K562 (cell line): ENCODE results near the gene GPATCH3. TPM values are rescaled to one million over a fixed set of nuclear protein-coding genes. Genes with fewer than 3 reads are reported as not detected.

Experiments
- ARID1B ChIP-seq: fragments of 450-650 bp; IDR thresholded peaks from 2 replicates; pipeline ENCODE4 v1.6.1; 2016; ENCODE audit warnings: antibody characterized with exemption, mild to moderate bottlenecking, inconsistent platforms
- ATF7 ChIP-seq: fragments of 450-650 bp; IDR thresholded peaks from 2 replicates; pipeline ENCODE4 v1.7.1; 2014; ENCODE audit warnings: mild to moderate bottlenecking, moderate library complexity
- HIVEP1 ChIP-seq: fragments of 250-450 bp; sonication (Bioruptor Pico); IDR thresholded peaks from 2 replicates; pipeline ENCODE4 v1.4.0; 2020; ENCODE audit warnings: mild to moderate bottlenecking
- KHSRP ChIP-seq: fragments of 450-650 bp; IDR thresholded peaks from 2 replicates; pipeline ENCODE4 v1.6.1; 2017
- KLF13 ChIP-seq: fragments of 450-650 bp; IDR thresholded peaks from 2 replicates; pipeline ENCODE4 v1.6.1; 2016; ENCODE audit warnings: missing genetic modification characterization, low read depth, mild to moderate bottlenecking, missing compliant biosample characterization, moderate library complexity, borderline replicate concordance
- NFRKB ChIP-seq: fragments of 450-650 bp; IDR thresholded peaks from 2 replicates; pipeline ENCODE4 v1.6.1; 2016; ENCODE audit warnings: low read depth
- SMARCC2 ChIP-seq: fragments of 450-650 bp; IDR thresholded peaks from 2 replicates; pipeline ENCODE4 v1.6.1; 2017; ENCODE audit warnings: antibody characterized with exemption, moderate library complexity, mild to moderate bottlenecking, low read depth
- SNIP1 ChIP-seq: fragments of 450-650 bp; IDR thresholded peaks from 2 replicates; pipeline ENCODE4 v1.7.1; 2017; ENCODE audit warnings: low read depth, mild to moderate bottlenecking
- YY1 ChIP-seq, 3 experiments: IDR thresholded peaks; 2 replicates each; pipeline ENCODE4 v1.6.1; 2011; ENCODE audit warnings: low read length in 2 of 3, mild to moderate bottlenecking in 2 of 3, moderate library complexity in 2 of 3, borderline replicate concordance in 1 of 3, control low read depth in 1 of 3, low read depth in 1 of 3; ENCODE audit not compliant: insufficient read depth in 3 of 3, insufficient replicate concordance in 2 of 3, control insufficient read depth in 1 of 3, insufficient read length in 1 of 3; ENCODE audit errors: extremely low read depth in 1 of 3
- ZNF143 ChIP-seq: sonication (generic); formaldehyde crosslinking; IDR thresholded peaks from 2 replicates; pipeline ENCODE4 v1.9.0; 2022; ENCODE audit warnings: mild to moderate bottlenecking, missing genetic modification reagents
- ZNF316 ChIP-seq: fragments of 450-650 bp; IDR thresholded peaks from 2 replicates; pipeline ENCODE4 v1.6.1; 2016
- polyA plus RNA-seq, 8 experiments: library from polyadenylated mRNA; depleted of rRNA in 4 of 8; stranded (reverse) in 5 of 8; unstranded in 3 of 8; fragments of >200 nt; fragmentation: Nextera tagmentation in 2 of 8; fragmentation: Illumina TruSeq in 1 of 8; extraction: Ambion mirVana in 2 of 8; extraction: Trizol in 1 of 8; gene quantifications; 2 replicates each; pipeline versions ENCODE4 v1.2.1 to v1.2.3, GENCODE V29; 2011 to 2014; ENCODE audit warnings: inconsistent platforms in 1 of 8, missing spikeins in 1 of 8
- total RNA-seq, 7 experiments: library from RNA; depleted of rRNA in 6 of 7; stranded (reverse); fragments of >200 nt in 6 of 7; fragmentation: Illumina TruSeq in 2 of 7; extraction: Trizol in 2 of 7; gene quantifications; 2 replicates each; pipeline versions ENCODE4 v1.2.1 to v1.2.3, GENCODE V29; 2011 to 2021; ENCODE audit warnings: low replicate concordance in 1 of 7
- TF ChIP-seq, protein P1 (sequence below): fragments of 450-650 bp; IDR thresholded peaks from 2 replicates; pipeline ENCODE4 v1.6.1; 2016; ENCODE audit warnings: mild to moderate bottlenecking, moderate library complexity
- TF ChIP-seq, protein P2 (sequence below), 2 experiments: IDR thresholded peaks; 2 replicates each; pipeline ENCODE4 v1.6.1; 2012; ENCODE audit warnings: improper control_type of control experiment in 2 of 2, low read depth in 2 of 2, low read length in 2 of 2, borderline replicate concordance in 1 of 2

GPATCH3 gene
- total and polyA plus RNA-seq, 9 of the 15 experiments (the other 6 are each of a cell fraction or from before 2014, with no cell fraction given): 1.6 to 23.0 (median 13.3) TPM

DNA sequence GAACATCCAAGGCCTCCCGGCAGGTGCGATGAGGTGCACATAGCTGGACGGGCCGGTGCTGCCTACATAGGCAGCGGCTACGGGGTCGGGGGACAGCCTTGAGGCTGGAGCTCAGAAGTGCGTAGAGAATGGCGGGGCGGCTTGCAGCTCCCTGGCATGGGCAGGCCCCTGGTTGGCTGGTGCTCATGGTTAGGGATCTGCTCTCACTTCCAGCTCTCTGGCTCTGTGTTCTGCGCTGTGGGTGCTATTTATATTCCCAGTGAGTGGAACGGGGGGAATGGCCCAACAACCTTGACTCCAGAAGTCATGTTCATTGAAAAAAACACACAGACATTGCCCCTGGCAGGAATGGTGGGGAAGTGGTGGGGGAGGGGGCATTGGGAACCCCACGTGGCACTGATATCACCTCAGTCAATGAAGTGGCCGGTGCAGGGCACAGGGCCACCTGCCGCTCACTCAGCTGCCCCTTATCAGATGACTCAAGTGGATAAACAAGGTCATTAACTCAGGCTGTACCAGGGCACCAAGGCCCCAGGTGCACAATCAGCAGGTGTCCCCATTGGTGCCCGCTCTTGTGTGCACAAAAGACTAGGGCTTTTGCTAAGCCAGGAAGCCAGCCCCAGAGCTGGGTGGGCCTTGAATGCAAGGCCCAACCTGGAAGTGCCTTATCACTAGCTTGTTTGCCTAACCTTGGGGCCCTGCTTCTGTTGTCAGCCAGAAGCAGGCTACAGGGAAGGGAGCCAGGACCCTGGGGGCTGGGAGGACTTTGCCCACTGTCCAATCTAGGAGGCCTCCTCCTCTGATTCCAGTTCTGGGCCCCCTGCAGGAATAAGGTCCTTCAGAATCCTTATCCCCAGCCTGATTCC, 13.7 kb upstream of the GPATCH3 start, which contains the start of gene NR0B2 (continued):
- TF ChIP-seq NFRKB: peak; percentile 59; the same call in 1 of the 2 replicates
- TF ChIP-seq HIVEP1 (CRISPR knock-in tag): no peak
- TF ChIP-seq KHSRP: no peak
- TF ChIP-seq, protein P1, sequence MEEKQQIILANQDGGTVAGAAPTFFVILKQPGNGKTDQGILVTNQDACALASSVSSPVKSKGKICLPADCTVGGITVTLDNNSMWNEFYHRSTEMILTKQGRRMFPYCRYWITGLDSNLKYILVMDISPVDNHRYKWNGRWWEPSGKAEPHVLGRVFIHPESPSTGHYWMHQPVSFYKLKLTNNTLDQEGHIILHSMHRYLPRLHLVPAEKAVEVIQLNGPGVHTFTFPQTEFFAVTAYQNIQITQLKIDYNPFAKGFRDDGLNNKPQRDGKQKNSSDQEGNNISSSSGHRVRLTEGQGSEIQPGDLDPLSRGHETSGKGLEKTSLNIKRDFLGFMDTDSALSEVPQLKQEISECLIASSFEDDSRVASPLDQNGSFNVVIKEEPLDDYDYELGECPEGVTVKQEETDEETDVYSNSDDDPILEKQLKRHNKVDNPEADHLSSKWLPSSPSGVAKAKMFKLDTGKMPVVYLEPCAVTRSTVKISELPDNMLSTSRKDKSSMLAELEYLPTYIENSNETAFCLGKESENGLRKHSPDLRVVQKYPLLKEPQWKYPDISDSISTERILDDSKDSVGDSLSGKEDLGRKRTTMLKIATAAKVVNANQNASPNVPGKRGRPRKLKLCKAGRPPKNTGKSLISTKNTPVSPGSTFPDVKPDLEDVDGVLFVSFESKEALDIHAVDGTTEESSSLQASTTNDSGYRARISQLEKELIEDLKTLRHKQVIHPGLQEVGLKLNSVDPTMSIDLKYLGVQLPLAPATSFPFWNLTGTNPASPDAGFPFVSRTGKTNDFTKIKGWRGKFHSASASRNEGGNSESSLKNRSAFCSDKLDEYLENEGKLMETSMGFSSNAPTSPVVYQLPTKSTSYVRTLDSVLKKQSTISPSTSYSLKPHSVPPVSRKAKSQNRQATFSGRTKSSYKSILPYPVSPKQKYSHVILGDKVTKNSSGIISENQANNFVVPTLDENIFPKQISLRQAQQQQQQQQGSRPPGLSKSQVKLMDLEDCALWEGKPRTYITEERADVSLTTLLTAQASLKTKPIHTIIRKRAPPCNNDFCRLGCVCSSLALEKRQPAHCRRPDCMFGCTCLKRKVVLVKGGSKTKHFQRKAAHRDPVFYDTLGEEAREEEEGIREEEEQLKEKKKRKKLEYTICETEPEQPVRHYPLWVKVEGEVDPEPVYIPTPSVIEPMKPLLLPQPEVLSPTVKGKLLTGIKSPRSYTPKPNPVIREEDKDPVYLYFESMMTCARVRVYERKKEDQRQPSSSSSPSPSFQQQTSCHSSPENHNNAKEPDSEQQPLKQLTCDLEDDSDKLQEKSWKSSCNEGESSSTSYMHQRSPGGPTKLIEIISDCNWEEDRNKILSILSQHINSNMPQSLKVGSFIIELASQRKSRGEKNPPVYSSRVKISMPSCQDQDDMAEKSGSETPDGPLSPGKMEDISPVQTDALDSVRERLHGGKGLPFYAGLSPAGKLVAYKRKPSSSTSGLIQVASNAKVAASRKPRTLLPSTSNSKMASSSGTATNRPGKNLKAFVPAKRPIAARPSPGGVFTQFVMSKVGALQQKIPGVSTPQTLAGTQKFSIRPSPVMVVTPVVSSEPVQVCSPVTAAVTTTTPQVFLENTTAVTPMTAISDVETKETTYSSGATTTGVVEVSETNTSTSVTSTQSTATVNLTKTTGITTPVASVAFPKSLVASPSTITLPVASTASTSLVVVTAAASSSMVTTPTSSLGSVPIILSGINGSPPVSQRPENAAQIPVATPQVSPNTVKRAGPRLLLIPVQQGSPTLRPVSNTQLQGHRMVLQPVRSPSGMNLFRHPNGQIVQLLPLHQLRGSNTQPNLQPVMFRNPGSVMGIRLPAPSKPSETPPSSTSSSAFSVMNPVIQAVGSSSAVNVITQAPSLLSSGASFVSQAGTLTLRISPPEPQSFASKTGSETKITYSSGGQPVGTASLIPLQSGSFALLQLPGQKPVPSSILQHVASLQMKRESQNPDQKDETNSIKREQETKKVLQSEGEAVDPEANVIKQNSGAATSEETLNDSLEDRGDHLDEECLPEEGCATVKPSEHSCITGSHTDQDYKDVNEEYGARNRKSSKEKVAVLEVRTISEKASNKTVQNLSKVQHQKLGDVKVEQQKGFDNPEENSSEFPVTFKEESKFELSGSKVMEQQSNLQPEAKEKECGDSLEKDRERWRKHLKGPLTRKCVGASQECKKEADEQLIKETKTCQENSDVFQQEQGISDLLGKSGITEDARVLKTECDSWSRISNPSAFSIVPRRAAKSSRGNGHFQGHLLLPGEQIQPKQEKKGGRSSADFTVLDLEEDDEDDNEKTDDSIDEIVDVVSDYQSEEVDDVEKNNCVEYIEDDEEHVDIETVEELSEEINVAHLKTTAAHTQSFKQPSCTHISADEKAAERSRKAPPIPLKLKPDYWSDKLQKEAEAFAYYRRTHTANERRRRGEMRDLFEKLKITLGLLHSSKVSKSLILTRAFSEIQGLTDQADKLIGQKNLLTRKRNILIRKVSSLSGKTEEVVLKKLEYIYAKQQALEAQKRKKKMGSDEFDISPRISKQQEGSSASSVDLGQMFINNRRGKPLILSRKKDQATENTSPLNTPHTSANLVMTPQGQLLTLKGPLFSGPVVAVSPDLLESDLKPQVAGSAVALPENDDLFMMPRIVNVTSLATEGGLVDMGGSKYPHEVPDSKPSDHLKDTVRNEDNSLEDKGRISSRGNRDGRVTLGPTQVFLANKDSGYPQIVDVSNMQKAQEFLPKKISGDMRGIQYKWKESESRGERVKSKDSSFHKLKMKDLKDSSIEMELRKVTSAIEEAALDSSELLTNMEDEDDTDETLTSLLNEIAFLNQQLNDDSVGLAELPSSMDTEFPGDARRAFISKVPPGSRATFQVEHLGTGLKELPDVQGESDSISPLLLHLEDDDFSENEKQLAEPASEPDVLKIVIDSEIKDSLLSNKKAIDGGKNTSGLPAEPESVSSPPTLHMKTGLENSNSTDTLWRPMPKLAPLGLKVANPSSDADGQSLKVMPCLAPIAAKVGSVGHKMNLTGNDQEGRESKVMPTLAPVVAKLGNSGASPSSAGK: peak; percentile 72
- 0 out of 2 replicates have a peak, but pooled peaks have one; percentile 31 for TF ChIP-seq KLF13 (tag)
- TF ChIP-seq ZNF143: no peak
- TF ChIP-seq SNIP1: no peak
- no peak for TF ChIP-seq YY1 (IDR thresholded peaks at IDR 0.05; ENCODE audit: borderline replicate concordance in 1 of 3, control insufficient read depth in 1 of 3, extremely low read depth in 1 of 3, insufficient read depth in 3 of 3, insufficient read length in 1 of 3, insufficient replicate concordance in 2 of 3, low read depth in 1 of 3, low read length in 2 of 3)
- peak; percentile 70 for TF ChIP-seq ARID1B
- TF ChIP-seq ATF7: 0 out of 2 replicates have a peak, but pooled peaks have one; percentile 21
- no peak for TF ChIP-seq SMARCC2
- no peak for TF ChIP-seq ZNF316
- TF ChIP-seq, protein P2, sequence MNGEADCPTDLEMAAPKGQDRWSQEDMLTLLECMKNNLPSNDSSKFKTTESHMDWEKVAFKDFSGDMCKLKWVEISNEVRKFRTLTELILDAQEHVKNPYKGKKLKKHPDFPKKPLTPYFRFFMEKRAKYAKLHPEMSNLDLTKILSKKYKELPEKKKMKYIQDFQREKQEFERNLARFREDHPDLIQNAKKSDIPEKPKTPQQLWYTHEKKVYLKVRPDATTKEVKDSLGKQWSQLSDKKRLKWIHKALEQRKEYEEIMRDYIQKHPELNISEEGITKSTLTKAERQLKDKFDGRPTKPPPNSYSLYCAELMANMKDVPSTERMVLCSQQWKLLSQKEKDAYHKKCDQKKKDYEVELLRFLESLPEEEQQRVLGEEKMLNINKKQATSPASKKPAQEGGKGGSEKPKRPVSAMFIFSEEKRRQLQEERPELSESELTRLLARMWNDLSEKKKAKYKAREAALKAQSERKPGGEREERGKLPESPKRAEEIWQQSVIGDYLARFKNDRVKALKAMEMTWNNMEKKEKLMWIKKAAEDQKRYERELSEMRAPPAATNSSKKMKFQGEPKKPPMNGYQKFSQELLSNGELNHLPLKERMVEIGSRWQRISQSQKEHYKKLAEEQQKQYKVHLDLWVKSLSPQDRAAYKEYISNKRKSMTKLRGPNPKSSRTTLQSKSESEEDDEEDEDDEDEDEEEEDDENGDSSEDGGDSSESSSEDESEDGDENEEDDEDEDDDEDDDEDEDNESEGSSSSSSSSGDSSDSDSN (IDR thresholded peaks at IDR 0.05; ENCODE audit: borderline replicate concordance in 1 of 2, low read depth in 2 of 2, low read length in 2 of 2): peak in 1 of 2 experiments; percentile 72; a peak in 1 of 4 replicates
